GM23338 (cell line): Measurements from ENCODE around the gene FRAT1. TPM values are rescaled to one million over a fixed set of nuclear protein-coding genes. Genes with fewer than 3 reads are reported as not detected.

ENCODE experiments used
- ATAC-seq: fragments of 200-7000 bp; cut with Tn5 transposase; 3 replicates; pipeline ENCODE4 v1.9.1; 2020
- DNase-seq: peaks from one replicate; pipeline ENCODE4 v3.0.0-alpha.2; 2015; ENCODE audit warnings: low spot score
- H2AFZ ChIP-seq: fragments of 200-600 bp; sonication (generic); 2 replicates; pipeline ENCODE4 v1.8.0; 2016; ENCODE audit warnings: antibody characterized with exemption, mild to moderate bottlenecking, moderate library complexity
- H3F3A ChIP-seq: fragments of 200-600 bp; sonication (generic); replicated peaks from 2 replicates; pipeline ENCODE4 v1.8.0; 2017; ENCODE audit warnings: antibody characterized with exemption, mixed run types, low read depth
- H3K27ac ChIP-seq: fragments of 200-600 bp; sonication (generic); 2 replicates; pipeline ENCODE4 v1.6.1; 2016; ENCODE audit warnings: low read depth
- H3K27me3 ChIP-seq: fragments of 200-600 bp; sonication (generic); 2 replicates; pipeline ENCODE4 v1.8.0; 2016; ENCODE audit warnings: mild to moderate bottlenecking, mixed run types, moderate library complexity; ENCODE audit not compliant: insufficient read depth
- H3K36me3 ChIP-seq: fragments of 200-600 bp; sonication (generic); 2 replicates; pipeline ENCODE4 v1.8.0; 2016; ENCODE audit warnings: mild to moderate bottlenecking; ENCODE audit not compliant: insufficient read depth
- H3K4me1 ChIP-seq: fragments of 200-600 bp; sonication (generic); 2 replicates; pipeline ENCODE4 v1.8.0; 2016; ENCODE audit warnings: mild to moderate bottlenecking, moderate library complexity; ENCODE audit not compliant: insufficient read depth
- H3K4me2 ChIP-seq: fragments of 200-600 bp; sonication (generic); 2 replicates; pipeline ENCODE4 v1.7.1; 2017; ENCODE audit warnings: mixed run types
- H3K4me3 ChIP-seq: fragments of 200-600 bp; sonication (generic); 2 replicates; pipeline ENCODE4 v1.6.1; 2016; ENCODE audit warnings: mixed run types
- H3K79me2 ChIP-seq: fragments of 200-600 bp; sonication (generic); replicated peaks from 2 replicates; pipeline ENCODE4 v1.8.0; 2017; ENCODE audit warnings: mild to moderate bottlenecking; ENCODE audit not compliant: insufficient read depth
- H3K9me2 ChIP-seq: fragments of 200-600 bp; sonication (generic); 2 replicates; pipeline ENCODE4 v1.8.0; 2017; ENCODE audit not compliant: insufficient read depth
- H4K20me1 ChIP-seq: fragments of 200-600 bp; sonication (generic); replicated peaks from 2 replicates; pipeline ENCODE4 v1.8.0; 2017; ENCODE audit warnings: mild to moderate bottlenecking; ENCODE audit not compliant: insufficient read depth
- H3K27ac Mint-ChIP-seq: 2 replicates; pipeline ENCODE4 v1.8.0; 2020; ENCODE audit warnings: inconsistent platforms, mild to moderate bottlenecking, moderate library complexity, mixed read lengths
- H3K27me3 Mint-ChIP-seq: 3 replicates; pipeline ENCODE4 v1.8.0; 2022; ENCODE audit warnings: low read depth, mild to moderate bottlenecking, moderate library complexity, mixed read lengths, inconsistent platforms; ENCODE audit not compliant: insufficient read depth, poor library complexity
- H3K36me3 Mint-ChIP-seq: 3 replicates; pipeline ENCODE4 v1.8.0; 2021; ENCODE audit warnings: low read depth, mild to moderate bottlenecking, inconsistent platforms, moderate library complexity, mixed read lengths
- H3K4me1 Mint-ChIP-seq: 3 replicates; pipeline ENCODE4 v1.8.0; 2020; ENCODE audit warnings: mild to moderate bottlenecking, inconsistent platforms, mixed read lengths
- H3K4me3 Mint-ChIP-seq: 3 replicates; pipeline ENCODE4 v1.8.0; 2021; ENCODE audit warnings: moderate library complexity, mild to moderate bottlenecking, inconsistent platforms, mixed read lengths
- H3K9me3 Mint-ChIP-seq: 3 replicates; pipeline ENCODE4 v1.8.0; 2020; ENCODE audit warnings: moderate library complexity, mild to moderate bottlenecking, inconsistent platforms, mixed read lengths
- CTCF ChIP-seq, 2 experiments: fragments of 200-600 bp in 1 of 2; sonication (generic) in 1 of 2; conservative IDR thresholded peaks; 2 replicates each; pipeline versions ENCODE4 v1.5.1 to v1.6.1; 2016 to 2017; ENCODE audit warnings: antibody characterized with exemption in 2 of 2, low read depth in 2 of 2, mild to moderate bottlenecking in 2 of 2, moderate library complexity in 1 of 2
- ETS1 ChIP-seq: IDR thresholded peaks from 2 replicates; pipeline ENCODE4 v1.6.1; 2016; ENCODE audit warnings: antibody characterized with exemption
- EZH2 ChIP-seq: fragments of 200-600 bp; sonication (generic); IDR thresholded peaks from one replicate; pipeline ENCODE4 v1.8.0; 2017; ENCODE audit warnings: antibody characterized with exemption, mild to moderate bottlenecking, low read depth; ENCODE audit not compliant: unreplicated experiment
- JUNB ChIP-seq: IDR thresholded peaks from one replicate; pipeline ENCODE4 v1.6.1; 2016; ENCODE audit warnings: antibody characterized with exemption; ENCODE audit not compliant: unreplicated experiment
- POLR2AphosphoS5 ChIP-seq: IDR thresholded peaks from 2 replicates; pipeline ENCODE4 v1.6.1; 2016; ENCODE audit warnings: antibody characterized with exemption, low read depth
- REST ChIP-seq: IDR thresholded peaks from one replicate; pipeline ENCODE4 v1.6.1; 2018; ENCODE audit warnings: antibody characterized with exemption; ENCODE audit not compliant: unreplicated experiment
- ZNF114 ChIP-seq: fragments of 250-450 bp; sonication (Bioruptor Pico); IDR thresholded peaks from 2 replicates; pipeline ENCODE4 v1.5.0; 2020; ENCODE audit warnings: mild to moderate bottlenecking, moderate library complexity
- ZNF331 ChIP-seq: fragments of 250-450 bp; sonication (Bioruptor Pico); IDR thresholded peaks from 2 replicates; pipeline ENCODE4 v1.5.0; 2020; ENCODE audit warnings: low read depth, mild to moderate bottlenecking, moderate library complexity
- polyA plus RNA-seq: library from polyadenylated mRNA; unstranded; fragments of >200 nt; fragmentation: Nextera tagmentation; extraction: Ambion mirVana; gene quantifications from 2 replicates; pipeline ENCODE4 v1.2.1, GENCODE V29; 2016
- total RNA-seq: library from RNA; depleted of rRNA; stranded (reverse); fragments of >200 nt; shearing (Covaris generic); gene quantifications from 2 replicates; pipeline ENCODE4 v1.2.3, GENCODE V29; 2014

FRAT1 gene
- total and polyA plus RNA-seq, 2 experiments from 2014 or later, result 1.4 to 8.5 TPM

- TF ChIP-seq JUNB (no peak), REST (no peak), ETS1 (no peak), EZH2 (no peak)
Measured at GRCh38 chr10:97328646-97329453, 9.8 kb downstream of the FRAT1 start (continued).

GRCh38 chr10:97329766-97330165 is 10.7 kb downstream of the FRAT1 start:
- H3F3A ChIP-seq, result peaks cover 25% of the 10 kb centered on the region
- no peak overlapping the region for H2AFZ ChIP-seq
- no peaks in the 10 kb centered on the region for H3K36me3 ChIP-seq
- DNase-seq (no peak), ATAC-seq (no peak)
- Mint-ChIP-seq H3K9me3 (no peaks in the 10 kb centered on the region), H3K27me3 (peaks cover 14% of the 10 kb centered on the region), H3K4me3 (no peak overlapping the region; the same call in 2 of the 3 replicates), H3K36me3 (peaks cover 41% of the 10 kb centered on the region), H3K4me1 (peaks cover 38% of the 10 kb centered on the region), H3K27ac (no peak overlapping the region)
- peaks cover 31% of the 10 kb centered on the region for H4K20me1 ChIP-seq
- H3K79me2 ChIP-seq, result peaks cover 55% of the 10 kb centered on the region
- H3K4me3 ChIP-seq, result 0 out of 2 replicates have a peak overlapping the region, but pooled peaks have one; percentile 17
- no peaks in the 10 kb centered on the region for H3K9me2 ChIP-seq
- peak overlapping the region; percentile 64; the same call in 1 of the 2 replicates for H3K4me2 ChIP-seq
- no peak overlapping the region for H3K27ac ChIP-seq
- peaks cover 51% of the 10 kb centered on the region for H3K4me1 ChIP-seq
- no peaks in the 10 kb centered on the region for H3K27me3 ChIP-seq
- TF ChIP-seq ETS1, result no peak
- TF ChIP-seq REST, result no peak
- no peak for TF ChIP-seq ZNF114 (CRISPR knock-in tag)
- no peak for TF ChIP-seq CTCF (conservative IDR thresholded peaks at IDR 0.05; ENCODE audit: low read depth in 2 of 2)
- no peak for TF ChIP-seq POLR2AphosphoS5
- no peak for TF ChIP-seq ZNF331 (CRISPR knock-in tag)
- no peak for TF ChIP-seq JUNB
